Measurements from ENCODE around the gene SLC25A4.

DNA sequence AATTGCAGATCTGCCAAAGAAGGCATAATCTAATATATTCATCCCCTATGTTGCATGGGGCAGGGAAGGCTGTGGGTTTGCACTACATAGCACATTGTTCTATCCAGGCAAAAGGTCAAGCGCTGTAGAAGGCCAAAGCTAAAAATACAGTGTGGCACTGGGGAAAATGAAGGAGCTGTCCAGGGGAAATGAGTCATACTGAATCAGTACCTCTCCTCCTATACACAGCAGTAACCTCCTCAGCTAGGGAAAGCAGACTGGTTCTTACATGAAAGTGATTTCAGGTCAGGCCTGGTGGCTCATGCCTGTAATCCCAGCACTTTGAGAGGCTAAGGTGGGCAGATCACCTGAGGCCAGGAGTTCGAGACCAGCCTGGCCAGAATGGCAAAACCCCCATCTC, 31.0 kb upstream of the SLC25A4 start:
- TF ChIP-seq TAF1 (IDR thresholded peaks at IDR 0.05; ENCODE audit: low read depth) (no peak), RAD21 (IDR thresholded peaks at IDR 0.05; ENCODE audit: low read depth) (no peak), ZBTB7A (IDR thresholded peaks at IDR 0.05; ENCODE audit: low read depth) (no peak), EP300 (IDR thresholded peaks at IDR 0.05; ENCODE audit: borderline replicate concordance) (no peak), TCF12 (IDR thresholded peaks at IDR 0.05; ENCODE audit: low read depth) (no peak), CREB1 (IDR thresholded peaks at IDR 0.05; ENCODE audit: low read depth) (no peak)
